Subcutaneous abdominal adipose tissue (tissue), 5 donors: Measurements from ENCODE around the gene TBC1D1.

Source experiments
- H3K27ac ChIP-seq: one replicate; pipeline ENCODE4 v1.7.0; 2013; ENCODE audit warnings: low read depth, mild to moderate bottlenecking, inconsistent platforms, low read length, moderate library complexity
- H3K27me3 ChIP-seq, 5 donors: one replicate each; pipeline ENCODE4 v1.7.0; 2013; ENCODE audit warnings: low read length in 5 of 5, inconsistent platforms in 1 of 5; ENCODE audit not compliant: control insufficient read depth in 5 of 5, insufficient read depth in 4 of 5
- H3K36me3 ChIP-seq, 5 donors: one replicate each; pipeline ENCODE4 v1.7.0; 2013; ENCODE audit warnings: low read length in 5 of 5; ENCODE audit not compliant: control insufficient read depth in 5 of 5, insufficient read depth in 5 of 5
- H3K4me1 ChIP-seq, 5 donors: one replicate each; pipeline ENCODE4 v1.7.0; 2013; ENCODE audit warnings: low read length in 5 of 5, mild to moderate bottlenecking in 3 of 5, moderate library complexity in 1 of 5; ENCODE audit not compliant: control insufficient read depth in 5 of 5, insufficient read depth in 5 of 5
- H3K4me3 ChIP-seq, 5 donors: one replicate each; pipeline ENCODE4 v1.7.0; 2013; ENCODE audit warnings: low read length in 5 of 5, low read depth in 1 of 5
- H3K9ac ChIP-seq, 5 donors: one replicate each; pipeline ENCODE4 v1.7.0; 2013; ENCODE audit warnings: low read length in 5 of 5, mild to moderate bottlenecking in 4 of 5, moderate library complexity in 3 of 5
- H3K9me3 ChIP-seq, 5 donors: one replicate each; pipeline ENCODE4 v1.7.0; 2013; ENCODE audit warnings: low read length in 5 of 5; ENCODE audit not compliant: control insufficient read depth in 5 of 5
- donor health status: healthy.
- donor health status: healthy.
- donor health status: healthy.
- donor health status: healthy.
- donor health status: healthy.

The TBC1D1 gene

DNA sequence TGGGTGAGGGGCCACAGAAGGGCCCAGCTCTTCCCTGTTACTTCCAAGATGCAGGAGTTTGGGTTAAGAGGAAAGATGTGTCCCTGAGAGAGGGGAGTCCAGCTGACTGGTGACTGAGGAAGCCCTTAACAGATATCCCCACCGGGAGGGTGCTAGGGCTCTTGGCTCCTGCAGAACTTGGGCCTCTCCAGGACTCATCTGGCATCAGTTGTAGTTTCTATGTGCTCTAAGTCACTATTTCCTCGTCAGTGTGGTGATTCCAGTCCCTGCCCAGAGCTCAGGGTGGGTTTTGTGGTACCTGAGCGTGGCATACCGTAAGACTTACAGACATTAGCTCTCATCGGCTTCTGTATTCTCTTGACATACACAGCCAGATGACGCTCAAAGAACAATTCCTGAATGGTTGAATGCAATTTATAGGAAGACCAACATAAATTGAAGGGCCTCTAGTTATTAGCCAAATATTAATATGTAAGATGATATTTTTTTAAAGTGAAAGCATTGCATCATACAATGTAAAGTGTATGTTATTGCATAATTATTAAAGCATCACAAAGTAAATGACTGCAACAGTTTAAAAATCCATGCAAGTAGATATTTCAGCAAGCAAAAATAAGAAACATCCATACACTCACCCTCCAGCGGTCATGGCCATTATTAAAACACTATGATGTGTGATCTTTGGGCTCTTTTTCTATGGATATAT, 264.9 kb downstream of the TBC1D1 start:
- peaks cover 0 to under 1% (median 0%) of the 10 kb centered on the region in 5 donors for H3K27me3 ChIP-seq
- H3K4me1 ChIP-seq, result peaks cover 7 to 29% (median 21%) of the 10 kb centered on the region in 5 donors
- no peak overlapping the region for H3K27ac ChIP-seq
- no peak overlapping the region for H3K4me3 ChIP-seq
- H3K36me3 ChIP-seq, result no peaks in the 10 kb centered on the region
- no peak overlapping the region for H3K9ac ChIP-seq
- no peaks in the 10 kb centered on the region for H3K9me3 ChIP-seq

DNA sequence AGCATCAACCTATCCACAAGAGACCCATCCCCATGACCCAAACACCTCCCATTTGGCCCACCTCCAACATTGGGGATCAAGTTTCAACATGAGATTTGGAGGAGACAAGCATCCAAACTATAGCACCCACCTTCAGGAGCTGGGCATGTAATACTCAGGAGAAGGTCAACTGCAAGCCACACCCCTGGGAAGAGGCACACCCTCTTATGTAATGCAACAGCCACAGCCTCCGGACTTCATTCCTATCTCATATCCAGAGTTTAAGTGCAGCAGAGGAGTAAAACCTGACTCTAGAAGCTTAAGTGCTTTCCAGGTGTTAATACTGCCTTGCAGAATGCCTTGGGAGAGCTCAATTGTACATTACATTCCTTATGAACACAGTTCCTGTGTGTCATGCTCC, 266.7 kb downstream of the TBC1D1 start:
- Histone ChIP-seq H3K36me3 (no peaks in the 10 kb centered on the region), H3K4me1 (peaks cover 9 to 37% (median 26%) of the 10 kb centered on the region in 5 donors), H3K27ac (no peak overlapping the region), H3K27me3 (peaks cover 0 to 4% (median 0%) of the 10 kb centered on the region in 5 donors), H3K9me3 (no peaks in the 10 kb centered on the region), H3K4me3 (no peak overlapping the region), H3K9ac (no peak overlapping the region)

DNA sequence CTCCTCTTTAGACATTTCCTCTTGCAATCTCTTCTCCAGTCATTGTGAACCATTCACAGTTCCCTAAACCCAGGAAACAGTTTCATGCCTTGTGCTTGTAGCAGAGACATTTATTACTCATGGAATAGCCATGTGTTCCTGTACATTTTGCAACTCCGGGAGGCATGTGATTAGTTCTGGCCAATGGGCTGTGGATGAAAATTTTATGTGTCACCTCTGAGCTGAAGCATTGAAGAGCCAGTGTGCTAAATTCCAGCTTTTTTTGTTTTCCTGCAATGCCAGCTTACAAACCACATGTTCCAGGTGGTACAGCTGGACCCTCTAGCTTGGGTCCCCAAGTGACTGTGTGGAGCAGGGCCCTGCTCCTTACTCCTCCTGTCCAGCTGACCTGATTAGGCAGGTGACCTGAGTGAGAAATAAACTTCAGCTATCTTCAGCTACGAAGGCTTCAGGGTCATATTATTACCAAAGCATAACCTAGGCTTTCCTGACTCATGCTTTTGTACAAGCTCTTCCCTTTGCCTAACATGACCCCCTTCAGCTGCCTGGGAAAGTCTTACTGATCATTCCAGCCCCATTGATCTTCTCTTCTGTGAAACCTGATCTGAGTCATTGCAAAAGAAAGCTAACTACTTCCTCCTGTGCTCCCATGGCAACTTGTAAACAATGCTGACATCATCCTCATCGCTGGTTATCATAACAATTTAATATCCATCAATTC, 269.8 kb downstream of the TBC1D1 start:
- H3K9me3 ChIP-seq, result peaks cover 0 to 5% (median 4%) of the 10 kb centered on the region in 5 donors
- peaks cover 0 to 4% (median 0%) of the 10 kb centered on the region in 5 donors for H3K27me3 ChIP-seq
- peaks cover 7 to 21% (median 14%) of the 10 kb centered on the region in 5 donors for H3K4me1 ChIP-seq
- no peak overlapping the region for H3K4me3 ChIP-seq
- no peaks in the 10 kb centered on the region for H3K36me3 ChIP-seq
- peak overlapping the region; percentile 52 for H3K27ac ChIP-seq
- H3K9ac ChIP-seq, result peak overlapping the region in 2 of 5 donors; percentile 49 to 50

DNA sequence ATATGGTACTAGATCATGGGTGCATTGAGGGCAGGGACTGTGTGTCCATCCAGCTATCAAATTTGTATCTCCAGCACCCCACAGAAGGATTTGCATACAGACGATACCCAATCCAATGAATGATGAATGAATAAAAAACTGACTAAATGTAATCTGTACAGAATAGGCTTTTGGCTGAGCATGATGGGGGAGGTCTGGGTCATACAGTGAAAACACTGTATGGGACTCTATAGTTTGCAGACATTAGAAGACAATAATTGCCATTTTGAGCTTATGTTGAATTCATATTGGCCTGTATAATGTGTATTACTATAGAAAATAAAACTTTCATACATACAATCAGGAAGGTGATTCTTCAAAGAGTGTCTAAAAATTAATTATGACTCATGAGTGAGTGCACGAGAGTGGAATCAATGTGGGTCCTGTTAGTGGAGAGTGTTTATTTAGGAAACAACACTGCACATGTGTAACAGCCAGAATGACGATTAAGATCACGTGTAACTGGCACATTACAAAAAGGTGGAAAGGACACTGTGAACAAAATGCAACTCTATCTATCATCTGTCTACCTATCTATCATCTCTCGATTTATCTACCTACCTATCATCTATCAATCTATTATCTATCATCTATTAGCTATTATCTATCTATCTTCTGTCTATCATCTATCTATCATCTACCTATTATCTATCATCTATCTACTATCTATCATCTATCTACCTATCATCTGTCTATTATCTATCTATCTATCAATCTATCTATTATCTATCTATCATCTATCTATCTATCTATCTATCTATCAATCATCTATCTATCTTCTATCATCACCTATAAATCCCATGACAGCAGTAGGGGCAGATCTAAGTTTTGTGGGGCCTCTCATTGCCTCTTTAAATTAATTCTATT, 270.6 kb downstream of the TBC1D1 start:
- Histone ChIP-seq H3K36me3 (no peaks in the 10 kb centered on the region), H3K4me1 (peaks cover 7 to 26% (median 12%) of the 10 kb centered on the region in 5 donors), H3K27ac (no peak overlapping the region), H3K4me3 (no peak overlapping the region), H3K27me3 (peaks cover 0 to 4% (median 0%) of the 10 kb centered on the region in 5 donors), H3K9me3 (peaks cover 0 to 5% (median 4%) of the 10 kb centered on the region in 5 donors), H3K9ac (peak overlapping the region in 1 of 5 donors; percentile 49)

DNA sequence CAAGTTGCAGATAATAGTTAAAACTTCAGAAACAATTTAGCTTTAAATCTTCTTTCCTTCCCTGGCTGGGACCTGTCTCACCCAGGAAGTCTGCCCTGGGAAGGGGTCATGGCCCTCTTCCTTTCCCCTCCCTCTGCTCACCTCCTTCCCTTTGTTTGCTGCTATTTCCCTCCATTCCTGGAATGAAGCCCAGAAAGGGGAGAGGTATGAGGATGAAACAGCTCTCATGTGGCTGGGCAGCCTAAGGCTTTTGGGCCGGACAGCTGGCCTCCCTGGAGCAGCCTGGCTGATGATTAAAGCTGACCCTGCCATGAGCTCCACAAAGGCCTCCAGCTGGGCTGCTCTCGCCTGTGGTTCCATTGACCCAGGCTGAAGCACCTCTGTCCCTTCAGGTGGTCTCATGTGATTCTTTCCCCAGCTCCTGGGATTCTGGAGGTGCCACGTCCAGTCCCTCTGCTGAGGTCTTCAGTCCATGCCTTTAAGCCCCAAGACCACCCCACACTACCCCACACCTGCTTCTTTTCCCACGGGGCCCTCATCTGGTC, 271.4 kb downstream of the TBC1D1 start:
- Histone ChIP-seq H3K4me1 (peaks cover 7 to 30% (median 12%) of the 10 kb centered on the region in 5 donors), H3K27ac (no peak overlapping the region), H3K9me3 (peaks cover 0 to 5% (median 4%) of the 10 kb centered on the region in 5 donors)

DNA sequence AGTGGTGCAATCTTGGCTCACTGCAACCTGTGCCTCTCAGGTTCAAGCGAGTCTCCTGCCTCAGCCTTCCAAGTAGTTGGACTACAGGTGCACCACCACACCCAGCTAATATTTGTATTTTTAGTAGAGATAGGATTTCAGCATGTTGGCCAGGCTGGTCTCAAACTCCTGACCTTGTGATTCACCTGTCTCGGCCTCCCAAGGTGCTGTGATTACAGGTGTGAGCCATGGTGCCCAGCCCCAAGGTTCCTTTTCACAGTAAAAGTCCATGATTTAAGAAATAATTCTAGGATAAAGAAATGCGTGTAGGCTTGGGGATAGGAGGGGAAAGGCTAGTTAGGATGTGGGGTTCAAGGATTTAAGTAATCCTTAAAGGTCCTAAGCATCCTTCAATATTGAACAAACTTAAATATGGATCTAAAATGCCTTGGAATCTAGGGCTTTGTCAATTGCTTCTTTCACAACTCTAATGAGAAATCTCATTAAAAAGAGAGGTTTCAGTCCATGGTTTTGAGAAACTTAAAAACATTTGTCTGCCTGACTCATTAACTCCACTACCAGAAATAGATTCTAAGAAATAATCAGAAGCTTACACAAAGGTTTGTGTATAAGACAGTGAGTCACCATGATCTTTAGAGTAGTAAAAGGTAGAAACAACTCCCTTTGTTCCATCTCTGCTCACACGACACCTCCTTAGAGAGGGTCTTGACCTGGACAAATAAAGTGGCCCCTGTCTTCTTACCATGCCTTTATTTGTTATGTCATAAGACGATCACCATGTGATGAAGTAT, 272.5 kb downstream of the TBC1D1 start:
- Histone ChIP-seq H3K27ac (no peak overlapping the region), H3K4me1 (peaks cover 7 to 30% (median 12%) of the 10 kb centered on the region in 5 donors), H3K4me3 (no peak overlapping the region), H3K36me3 (no peaks in the 10 kb centered on the region), H3K9me3 (peaks cover 0 to 5% (median 4%) of the 10 kb centered on the region in 5 donors), H3K9ac (no peak overlapping the region), H3K27me3 (peaks cover 0 to 4% (median 0%) of the 10 kb centered on the region in 5 donors)

More for the DNA sequence above, 271.4 kb downstream of the TBC1D1 start:
- Histone ChIP-seq H3K27me3 (peaks cover 0 to 4% (median 0%) of the 10 kb centered on the region in 5 donors), H3K4me3 (no peak overlapping the region), H3K36me3 (no peaks in the 10 kb centered on the region), H3K9ac (peak overlapping the region in 1 of 5 donors; percentile 20)

DNA sequence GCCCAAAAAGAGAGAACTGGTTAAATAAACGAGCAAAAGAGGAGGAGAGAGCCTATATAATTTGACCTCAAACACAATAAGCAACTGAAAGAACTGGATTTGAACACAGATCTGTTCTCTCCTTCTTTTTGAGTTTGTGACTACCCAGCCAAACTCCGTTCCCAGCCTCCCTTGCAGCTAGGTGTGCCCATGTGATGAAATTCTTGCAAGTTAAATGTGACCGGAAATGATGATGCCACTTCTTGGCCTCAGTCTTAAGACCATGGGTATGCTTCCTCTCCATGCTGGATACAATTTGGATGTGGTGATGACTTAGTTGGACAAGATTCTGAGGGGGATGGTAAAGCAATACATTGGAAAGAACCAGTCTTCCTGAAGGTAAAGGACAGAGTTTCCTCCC, 273.5 kb downstream of the TBC1D1 start:
- Histone ChIP-seq H3K9ac (no peak overlapping the region), H3K9me3 (peaks cover 0 to 5% (median 4%) of the 10 kb centered on the region in 5 donors), H3K27ac (no peak overlapping the region), H3K27me3 (peaks cover 0 to 4% (median 0%) of the 10 kb centered on the region in 5 donors), H3K4me3 (no peak overlapping the region), H3K36me3 (no peaks in the 10 kb centered on the region), H3K4me1 (peaks cover 7 to 30% (median 12%) of the 10 kb centered on the region in 5 donors)

DNA sequence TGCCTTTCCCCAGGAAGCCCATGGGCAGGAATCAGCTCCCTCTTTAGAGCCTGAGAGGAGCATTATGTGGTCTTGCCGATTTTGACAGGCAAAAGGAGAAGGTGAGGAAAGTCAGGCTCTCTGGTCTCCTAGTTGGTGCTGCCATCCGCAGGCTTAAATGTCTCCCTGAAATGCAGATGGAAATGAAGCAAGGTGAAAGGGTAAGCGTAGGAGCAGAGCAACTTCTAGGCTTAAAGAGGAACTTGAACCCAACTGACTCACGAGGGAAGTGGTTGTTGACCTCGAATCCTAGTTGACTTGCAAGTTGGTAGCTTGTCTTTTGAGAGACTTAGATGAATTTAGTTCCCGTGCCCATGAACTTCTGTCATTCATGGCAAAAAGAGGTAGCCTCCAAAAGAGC, 275.2 kb downstream of the TBC1D1 start:
- H3K27ac ChIP-seq, result no peak overlapping the region
- H3K4me3 ChIP-seq, result no peak overlapping the region
- H3K9ac ChIP-seq, result no peak overlapping the region
- no peaks in the 10 kb centered on the region for H3K27me3 ChIP-seq
- peaks cover 0 to 30% (median 12%) of the 10 kb centered on the region in 5 donors for H3K4me1 ChIP-seq
- no peaks in the 10 kb centered on the region for H3K36me3 ChIP-seq
- peaks cover 0 to 5% (median 4%) of the 10 kb centered on the region in 5 donors for H3K9me3 ChIP-seq

DNA sequence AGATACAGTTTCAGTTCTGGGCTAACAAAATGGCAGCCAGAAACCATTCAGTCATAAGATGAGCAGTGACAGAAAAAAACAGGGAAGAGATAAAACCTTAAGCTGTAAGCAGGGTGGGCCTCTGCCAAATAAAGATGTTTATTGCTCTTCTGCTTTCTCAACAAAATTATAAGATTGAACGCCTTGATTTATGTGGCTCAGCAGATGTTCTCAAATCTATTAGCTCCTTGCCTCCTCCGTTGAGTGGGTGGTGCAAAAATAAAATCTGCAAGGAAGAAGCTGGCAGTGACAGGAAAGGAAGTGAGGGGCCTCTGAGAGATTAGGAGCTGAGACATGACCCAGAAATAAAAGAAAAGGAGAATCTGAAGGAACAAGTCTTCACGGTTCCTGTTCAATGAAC, 275.9 kb downstream of the TBC1D1 start:
- H3K27ac ChIP-seq, result no peak overlapping the region

More for the DNA sequence above, 275.9 kb downstream of the TBC1D1 start:
- H3K36me3 ChIP-seq, result no peaks in the 10 kb centered on the region
- no peak overlapping the region for H3K4me3 ChIP-seq
- peaks cover 0 to 5% (median 4%) of the 10 kb centered on the region in 5 donors for H3K9me3 ChIP-seq
- peaks cover 0 to 28% (median 9%) of the 10 kb centered on the region in 5 donors for H3K4me1 ChIP-seq
- H3K27me3 ChIP-seq, result no peaks in the 10 kb centered on the region
- H3K9ac ChIP-seq, result no peak overlapping the region
